Gastrocnemius medialis (tissue), 4 donors: Measurements from ENCODE around the gene TMEM247. TPM values are rescaled to one million over a fixed set of nuclear protein-coding genes. Genes with fewer than 3 reads are reported as not detected.
A peak's percentile ranks its signal among the peaks of the same experiment; 100 is the strongest.
"Not testable (repeated sequence)": the region's sequence is repeated elsewhere in the genome, so short reads cannot be mapped to it uniquely, and the experiment has no call there.

Experiments used
- ATAC-seq, 2 donors: fragments of 150-250 bp; one replicate each; pipeline ENCODE4 v1.9.1; 2016
- DNase-seq, 2 donors: peaks; one replicate each; pipeline ENCODE4 v3.0.0-alpha.2; 2019
- H3K27ac ChIP-seq, 4 donors: fragments of 200-600 bp; sonication (generic); 1 replicate in 1 of 4; 2 replicates in 3 of 4; pipeline ENCODE4 v1.5.1; 2016 to 2018; ENCODE audit warnings: mild to moderate bottlenecking in 2 of 4, moderate library complexity in 1 of 4
- H3K27me3 ChIP-seq, 3 donors: fragments of 200-600 bp; sonication (generic) in 2 of 3; 1 replicate in 1 of 3; 2 replicates in 2 of 3; pipeline versions ENCODE4 v1.5.1 to v1.6.0; 2016 to 2019; ENCODE audit warnings: mild to moderate bottlenecking in 1 of 3, moderate library complexity in 1 of 3
- H3K36me3 ChIP-seq, 2 donors: fragments of 200-600 bp; sonication (generic) in 1 of 2; one replicate each; pipeline ENCODE4 v1.5.1; 2017 to 2018
- H3K4me1 ChIP-seq, 2 donors: fragments of 200-600 bp; sonication (generic) in 1 of 2; one replicate each; pipeline ENCODE4 v1.5.1; 2016 to 2017; ENCODE audit warnings: mild to moderate bottlenecking in 2 of 2
- H3K4me3 ChIP-seq, 4 donors: fragments of 200-600 bp; sonication (generic) in 3 of 4; 1 replicate in 1 of 4; 2 replicates in 3 of 4; pipeline ENCODE4 v1.5.1; 2016 to 2019; ENCODE audit warnings: mild to moderate bottlenecking in 2 of 4
- H3K9me3 ChIP-seq, 3 donors: fragments of 200-600 bp; sonication (generic) in 2 of 3; 1 replicate in 1 of 3; 2 replicates in 2 of 3; pipeline ENCODE4 v1.5.1; 2016 to 2019
- POLR2A ChIP-seq, 2 donors: fragments of 450-650 bp; IDR thresholded peaks; one replicate each; pipeline ENCODE4 v1.6.1; 2017; ENCODE audit warnings: antibody characterized with exemption in 2 of 2, mild to moderate bottlenecking in 2 of 2, moderate library complexity in 2 of 2
- in situ Hi-C, 4 donors: fragments of 200-750 bp; cut with MboI; loops; one replicate each; pipeline versions ENCODE4 v1.15.0 to v1.8.0; 2017; ENCODE audit warnings: low sequenced_read_pairs in 4 of 4
- intact Hi-C: fragments of 100-400 bp; cut with DNase I; formaldehyde crosslinking; loops from one replicate; pipeline ENCODE4 v1.15.1; 2023; ENCODE audit warnings: low total_unique reads
- total RNA-seq, 4 donors: library from RNA; depleted of rRNA; stranded (reverse); fragments of >200 nt; gene quantifications; one replicate each; pipeline versions ENCODE4 v1.1.0 to v1.2.3, GENCODE V29; 2016
- TF ChIP-seq, protein P1 (sequence below), 5 experiments: fragments of 450-650 bp in 3 of 5; fragments of 200-600 bp in 2 of 5; sonication (generic) in 2 of 5; IDR thresholded peaks in 4 of 5; conservative IDR thresholded peaks in 1 of 5; 1 replicate in 4 of 5; 2 replicates in 1 of 5; pipeline ENCODE4 v1.5.1; 2016 to 2019; ENCODE audit warnings: antibody characterized with exemption in 5 of 5, mild to moderate bottlenecking in 3 of 5, moderate library complexity in 3 of 5

Gene TMEM247
- total RNA-seq, 4 donors from 2014 or later, result not detected

- Histone ChIP-seq H3K4me1 (peaks cover 5 to 11% of the 10 kb centered on the region in 2 donors), H3K9me3 (no peaks in the 10 kb centered on the region), H3K36me3 (no peaks in the 10 kb centered on the region), H3K27ac (peak overlapping the region; percentile 30 to 60 (median 44)), H3K4me3 (no peak overlapping the region), H3K27me3 (no peaks in the 10 kb centered on the region)
- peak in 1 of 2 donors; percentile 42 for TF ChIP-seq POLR2A (IDR thresholded peaks at IDR 0.05)
- TF ChIP-seq, protein P1, sequence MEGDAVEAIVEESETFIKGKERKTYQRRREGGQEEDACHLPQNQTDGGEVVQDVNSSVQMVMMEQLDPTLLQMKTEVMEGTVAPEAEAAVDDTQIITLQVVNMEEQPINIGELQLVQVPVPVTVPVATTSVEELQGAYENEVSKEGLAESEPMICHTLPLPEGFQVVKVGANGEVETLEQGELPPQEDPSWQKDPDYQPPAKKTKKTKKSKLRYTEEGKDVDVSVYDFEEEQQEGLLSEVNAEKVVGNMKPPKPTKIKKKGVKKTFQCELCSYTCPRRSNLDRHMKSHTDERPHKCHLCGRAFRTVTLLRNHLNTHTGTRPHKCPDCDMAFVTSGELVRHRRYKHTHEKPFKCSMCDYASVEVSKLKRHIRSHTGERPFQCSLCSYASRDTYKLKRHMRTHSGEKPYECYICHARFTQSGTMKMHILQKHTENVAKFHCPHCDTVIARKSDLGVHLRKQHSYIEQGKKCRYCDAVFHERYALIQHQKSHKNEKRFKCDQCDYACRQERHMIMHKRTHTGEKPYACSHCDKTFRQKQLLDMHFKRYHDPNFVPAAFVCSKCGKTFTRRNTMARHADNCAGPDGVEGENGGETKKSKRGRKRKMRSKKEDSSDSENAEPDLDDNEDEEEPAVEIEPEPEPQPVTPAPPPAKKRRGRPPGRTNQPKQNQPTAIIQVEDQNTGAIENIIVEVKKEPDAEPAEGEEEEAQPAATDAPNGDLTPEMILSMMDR (IDR thresholded peaks at IDR 0.05 in 4 of 5, conservative IDR thresholded peaks at IDR 0.05 in 1 of 5), result no peak
- DNase-seq (peak; percentile 72 to 81), ATAC-seq (peak; percentile 71 to 77)
- intact Hi-C loops (no loop called here), in situ Hi-C loops (no loop called here)
These were observed 41.9 kb downstream of the TMEM247 start for GRCh38 chr2:46521215-46521683.

- intact Hi-C loops, H3K9me3 ChIP-seq, H3K27ac ChIP-seq, in situ Hi-C loops, ATAC-seq, DNase-seq, H3K4me3 ChIP-seq, H3K36me3 ChIP-seq, H3K27me3 ChIP-seq: not testable (repeated sequence)
- H3K4me1 ChIP-seq, result peaks cover 5 to 11% of the 10 kb centered on the region in 2 donors
These were observed 43.0 kb downstream of the TMEM247 start for GRCh38 chr2:46522385-46522784.

- in situ Hi-C loops (no loop called here), intact Hi-C loops (no loop called here)
These were observed 46.3 kb downstream of the TMEM247 start for GRCh38 chr2:46525522-46526155.

DNA sequence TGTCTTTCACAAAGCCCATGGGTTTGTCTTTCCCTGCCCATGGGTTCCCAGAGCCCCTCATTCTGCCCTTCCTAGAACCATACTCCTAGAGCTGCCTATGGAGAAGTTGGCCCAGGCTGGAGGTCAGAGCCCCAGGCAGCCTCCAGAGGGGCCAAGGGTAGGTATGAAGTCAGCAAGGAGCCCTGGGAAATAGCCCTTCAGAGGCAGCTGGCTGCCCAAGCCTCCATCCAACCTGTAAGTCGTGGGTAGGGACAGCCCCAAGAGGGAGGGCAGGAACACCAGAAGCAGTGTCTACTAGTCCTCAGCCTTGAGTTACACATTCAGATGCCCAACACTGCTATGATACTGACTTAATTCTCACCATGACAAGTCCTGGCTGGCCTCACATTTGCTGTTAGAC, 49.5 kb downstream of the TMEM247 start:
- Histone ChIP-seq H3K9me3 (no peaks in the 10 kb centered on the region), H3K36me3 (no peaks in the 10 kb centered on the region), H3K4me3 (no peak overlapping the region), H3K27ac (no peak overlapping the region), H3K27me3 (no peaks in the 10 kb centered on the region), H3K4me1 (no peaks in the 10 kb centered on the region)
- TF ChIP-seq, protein P1 (IDR thresholded peaks at IDR 0.05 in 4 of 5, conservative IDR thresholded peaks at IDR 0.05 in 1 of 5), result no peak
- no peak for TF ChIP-seq POLR2A (IDR thresholded peaks at IDR 0.05)
- intact Hi-C loops (no loop called here), in situ Hi-C loops (no loop called here)
- no peak for ATAC-seq
- no peak for DNase-seq

More at GRCh38 chr2:46525522-46526155, 46.3 kb downstream of the TMEM247 start:
- ATAC-seq, result no peak
- Histone ChIP-seq H3K9me3 (no peaks in the 10 kb centered on the region), H3K27ac (no peak overlapping the region), H3K27me3 (no peaks in the 10 kb centered on the region), H3K4me1 (peaks cover 0 to 4% of the 10 kb centered on the region in 2 donors), H3K36me3 (no peaks in the 10 kb centered on the region), H3K4me3 (no peak overlapping the region)
- TF ChIP-seq, protein P1 (IDR thresholded peaks at IDR 0.05 in 4 of 5, conservative IDR thresholded peaks at IDR 0.05 in 1 of 5), result no peak
- no peak for TF ChIP-seq POLR2A (IDR thresholded peaks at IDR 0.05)
- no peak for DNase-seq

DNA sequence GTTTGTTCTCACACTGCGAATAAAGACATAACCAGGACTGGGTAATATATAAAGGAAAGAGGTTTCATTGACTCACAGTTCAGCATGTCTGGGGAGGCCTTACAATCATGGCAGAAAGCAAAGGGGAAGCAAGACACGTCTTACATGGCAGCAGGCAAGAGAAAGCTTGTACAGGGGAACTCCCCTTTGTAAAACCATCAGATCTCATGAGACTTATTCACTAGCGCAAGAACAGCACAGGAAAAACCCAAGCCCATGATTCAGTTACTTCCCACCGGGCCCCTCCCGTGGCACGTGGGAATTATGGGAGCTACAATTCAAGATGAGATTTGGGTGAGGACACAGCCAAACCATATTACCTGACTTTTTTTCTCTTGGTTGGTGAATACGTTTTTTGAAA, 51.3 kb downstream of the TMEM247 start:
- Histone ChIP-seq H3K4me1 (no peaks in the 10 kb centered on the region), H3K4me3 (no peak overlapping the region), H3K36me3 (no peaks in the 10 kb centered on the region), H3K27me3 (no peaks in the 10 kb centered on the region), H3K9me3 (no peaks in the 10 kb centered on the region), H3K27ac (no peak overlapping the region)
- ATAC-seq (no peak), DNase-seq (no peak)
- intact Hi-C loops, result no loop called here
- TF ChIP-seq, protein P1 (IDR thresholded peaks at IDR 0.05 in 4 of 5, conservative IDR thresholded peaks at IDR 0.05 in 1 of 5), result no peak
- TF ChIP-seq POLR2A (IDR thresholded peaks at IDR 0.05), result no peak
- in situ Hi-C loops, result no loop called here
